Tibial artery (tissue), 4 donors: Measurements from ENCODE around the gene CCDC14.
"Not testable (repeated sequence)": the region's sequence is repeated elsewhere in the genome, so short reads cannot be mapped to it uniquely, and the experiment has no call there.

Source experiments
- DNase-seq, 2 donors: peaks; one replicate each; pipeline ENCODE4 v3.0.0-alpha.2; 2019
- H3K27ac ChIP-seq, 2 donors: fragments of 200-600 bp; sonication (generic) in 1 of 2; 1 replicate in 1 of 2; 2 replicates in 1 of 2; pipeline ENCODE4 v1.5.1; 2018 to 2019; ENCODE audit warnings: mild to moderate bottlenecking in 1 of 2
- H3K27me3 ChIP-seq, 2 donors: fragments of 200-600 bp; sonication (generic) in 1 of 2; one replicate each; pipeline versions ENCODE4 v1.5.1 to v1.6.0; 2016 to 2019
- H3K36me3 ChIP-seq, 3 donors: fragments of 200-600 bp; sonication (generic) in 2 of 3; one replicate each; pipeline ENCODE4 v1.5.1; 2016 to 2019; ENCODE audit warnings: mild to moderate bottlenecking in 2 of 3
- H3K4me1 ChIP-seq, 4 donors: fragments of 200-600 bp; sonication (generic) in 2 of 4; 1 replicate in 3 of 4; 2 replicates in 1 of 4; pipeline ENCODE4 v1.5.1; 2016 to 2019
- H3K4me3 ChIP-seq, 2 donors: fragments of 200-600 bp; sonication (generic) in 1 of 2; 1 replicate in 1 of 2; 2 replicates in 1 of 2; pipeline ENCODE4 v1.5.1; 2018 to 2019; ENCODE audit warnings: mild to moderate bottlenecking in 2 of 2
- H3K9me3 ChIP-seq, 3 donors: fragments of 200-600 bp; sonication (generic) in 1 of 3; one replicate each; pipeline ENCODE4 v1.5.1; 2016 to 2019
- intact Hi-C: fragments of 100-400 bp; cut with DNase I; formaldehyde crosslinking; loops from one replicate; pipeline ENCODE4 v1.15.0; 2023; ENCODE audit warnings: low total_unique reads
- TF ChIP-seq, protein P1 (sequence below), 2 experiments: fragments of 200-600 bp in 1 of 2; fragments of 450-650 bp in 1 of 2; IDR thresholded peaks; one replicate each; pipeline ENCODE4 v1.5.1; 2017 to 2019; ENCODE audit warnings: antibody characterized with exemption in 2 of 2, mild to moderate bottlenecking in 1 of 2, moderate library complexity in 1 of 2

CCDC14 gene, protein sequence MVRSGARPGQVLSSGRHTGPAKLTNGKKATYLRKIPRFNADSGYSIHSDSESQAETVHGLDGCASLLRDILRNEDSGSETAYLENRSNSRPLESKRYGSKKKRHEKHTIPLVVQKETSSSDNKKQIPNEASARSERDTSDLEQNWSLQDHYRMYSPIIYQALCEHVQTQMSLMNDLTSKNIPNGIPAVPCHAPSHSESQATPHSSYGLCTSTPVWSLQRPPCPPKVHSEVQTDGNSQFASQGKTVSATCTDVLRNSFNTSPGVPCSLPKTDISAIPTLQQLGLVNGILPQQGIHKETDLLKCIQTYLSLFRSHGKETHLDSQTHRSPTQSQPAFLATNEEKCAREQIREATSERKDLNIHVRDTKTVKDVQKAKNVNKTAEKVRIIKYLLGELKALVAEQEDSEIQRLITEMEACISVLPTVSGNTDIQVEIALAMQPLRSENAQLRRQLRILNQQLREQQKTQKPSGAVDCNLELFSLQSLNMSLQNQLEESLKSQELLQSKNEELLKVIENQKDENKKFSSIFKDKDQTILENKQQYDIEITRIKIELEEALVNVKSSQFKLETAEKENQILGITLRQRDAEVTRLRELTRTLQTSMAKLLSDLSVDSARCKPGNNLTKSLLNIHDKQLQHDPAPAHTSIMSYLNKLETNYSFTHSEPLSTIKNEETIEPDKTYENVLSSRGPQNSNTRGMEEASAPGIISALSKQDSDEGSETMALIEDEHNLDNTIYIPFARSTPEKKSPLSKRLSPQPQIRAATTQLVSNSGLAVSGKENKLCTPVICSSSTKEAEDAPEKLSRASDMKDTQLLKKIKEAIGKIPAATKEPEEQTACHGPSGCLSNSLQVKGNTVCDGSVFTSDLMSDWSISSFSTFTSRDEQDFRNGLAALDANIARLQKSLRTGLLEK

DNA sequence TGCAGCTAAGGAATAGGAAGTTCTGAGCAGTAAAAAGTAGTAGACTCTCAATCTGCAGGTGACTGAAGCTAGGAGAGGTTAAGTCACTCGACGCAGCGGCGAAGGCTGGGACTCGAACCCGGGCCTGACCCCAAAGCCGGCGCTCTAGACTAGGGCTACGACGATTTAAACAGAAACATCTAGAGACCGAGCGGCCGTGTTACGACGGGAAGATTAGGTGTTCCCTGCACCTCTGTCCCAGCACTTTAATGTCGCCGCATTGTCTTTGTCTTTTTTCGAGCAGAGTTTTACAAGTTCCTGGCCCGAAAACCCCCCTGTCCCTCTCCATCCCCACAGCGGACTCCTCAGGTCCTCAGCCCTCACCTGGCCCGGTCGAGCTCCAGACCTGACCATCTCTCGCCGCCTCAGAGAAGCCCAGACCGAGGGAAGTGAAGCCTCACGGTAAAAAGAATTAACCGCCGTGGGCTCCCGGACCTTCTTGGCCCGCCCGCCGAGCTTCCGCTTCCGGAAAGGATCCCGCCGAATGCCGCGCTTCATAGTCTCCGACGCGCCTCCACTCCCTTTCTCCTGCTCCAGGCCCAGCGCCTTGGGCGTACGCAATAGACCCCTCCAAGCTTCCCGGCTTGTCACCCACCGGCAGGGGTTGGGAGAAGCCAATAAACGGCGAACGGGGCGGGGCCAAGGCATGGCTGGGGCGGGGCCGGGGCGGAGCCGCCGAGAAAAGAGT is at the start of gene CCDC14:
Gene CCDC14 (minus strand): TSS at position 449 of the 727 bp plus-strand sequence. CDS start 56 bp downstream, at position 393.
- Histone ChIP-seq H3K4me1 (peaks cover 0 to 29% (median 6%) of the 10 kb centered on the region in 4 donors), H3K36me3 (no peaks in the 10 kb centered on the region), H3K27ac (peak within 1 kb of the TSS; percentile 83 to 88), H3K9me3 (no peaks in the 10 kb centered on the region), H3K27me3 (no peaks in the 10 kb centered on the region), H3K4me3 (peak within 1 kb of the TSS; percentile 71 to 88)
- intact Hi-C loops, result loop anchor here (10.0 kb wide), 1 partner anchor 216 kb away; no protein-coding TSS in a partner anchor
- peak; percentile 94 to 97 for DNase-seq
- TF ChIP-seq, protein P1, sequence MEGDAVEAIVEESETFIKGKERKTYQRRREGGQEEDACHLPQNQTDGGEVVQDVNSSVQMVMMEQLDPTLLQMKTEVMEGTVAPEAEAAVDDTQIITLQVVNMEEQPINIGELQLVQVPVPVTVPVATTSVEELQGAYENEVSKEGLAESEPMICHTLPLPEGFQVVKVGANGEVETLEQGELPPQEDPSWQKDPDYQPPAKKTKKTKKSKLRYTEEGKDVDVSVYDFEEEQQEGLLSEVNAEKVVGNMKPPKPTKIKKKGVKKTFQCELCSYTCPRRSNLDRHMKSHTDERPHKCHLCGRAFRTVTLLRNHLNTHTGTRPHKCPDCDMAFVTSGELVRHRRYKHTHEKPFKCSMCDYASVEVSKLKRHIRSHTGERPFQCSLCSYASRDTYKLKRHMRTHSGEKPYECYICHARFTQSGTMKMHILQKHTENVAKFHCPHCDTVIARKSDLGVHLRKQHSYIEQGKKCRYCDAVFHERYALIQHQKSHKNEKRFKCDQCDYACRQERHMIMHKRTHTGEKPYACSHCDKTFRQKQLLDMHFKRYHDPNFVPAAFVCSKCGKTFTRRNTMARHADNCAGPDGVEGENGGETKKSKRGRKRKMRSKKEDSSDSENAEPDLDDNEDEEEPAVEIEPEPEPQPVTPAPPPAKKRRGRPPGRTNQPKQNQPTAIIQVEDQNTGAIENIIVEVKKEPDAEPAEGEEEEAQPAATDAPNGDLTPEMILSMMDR (IDR thresholded peaks at IDR 0.05), result no peak

DNA sequence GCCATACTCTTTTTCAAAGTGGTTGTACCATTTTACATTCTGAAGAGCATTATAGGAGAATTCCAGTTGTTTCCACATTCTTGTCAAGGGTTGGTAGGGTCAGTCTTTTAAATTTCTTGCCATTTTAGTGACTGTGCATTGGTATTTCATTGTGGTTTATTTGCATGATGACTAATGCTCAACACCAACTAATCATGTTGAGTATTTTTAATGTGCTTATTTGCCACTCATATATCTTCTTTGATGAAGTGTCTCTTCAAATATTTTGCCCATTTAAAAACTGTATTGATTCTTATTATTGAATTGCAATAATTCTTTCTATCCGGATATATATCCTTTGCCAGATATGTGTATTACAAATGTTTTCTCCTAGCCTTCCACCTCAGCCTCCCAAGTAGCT is 47.3 kb upstream of the CCDC14 start:
- H3K36me3 ChIP-seq, intact Hi-C loops, H3K4me1 ChIP-seq, DNase-seq, H3K4me3 ChIP-seq, H3K9me3 ChIP-seq, H3K27me3 ChIP-seq, H3K27ac ChIP-seq: not testable (repeated sequence)

DNA sequence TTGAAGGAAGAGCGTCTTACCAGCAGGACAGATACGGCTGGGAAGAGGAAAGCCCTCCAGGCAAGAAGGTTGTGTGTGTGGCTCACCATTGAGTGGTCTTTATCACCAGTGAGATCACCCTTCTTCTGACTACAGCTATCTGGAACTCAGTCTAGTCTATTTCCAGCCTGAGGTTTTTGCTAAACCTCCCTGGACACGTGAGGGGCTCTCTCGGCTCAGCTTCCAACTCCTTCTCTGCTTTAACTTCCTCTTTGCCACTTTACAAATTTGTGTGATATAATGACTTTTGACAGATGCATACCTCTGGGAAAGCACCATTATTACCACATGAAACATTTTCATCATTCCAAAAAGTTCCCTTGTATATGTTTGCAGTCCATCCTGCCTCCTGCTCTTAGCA is 46.2 kb upstream of the CCDC14 start:
- no peak overlapping the region for H3K27ac ChIP-seq
- DNase-seq, result no peak
- H3K9me3 ChIP-seq, result no peaks in the 10 kb centered on the region
- H3K36me3 ChIP-seq, result no peaks in the 10 kb centered on the region
- TF ChIP-seq, protein P1 (IDR thresholded peaks at IDR 0.05), result no peak
- no peaks in the 10 kb centered on the region for H3K27me3 ChIP-seq
- intact Hi-C loops, result no loop called here
- peaks cover 0 to 18% (median 0%) of the 10 kb centered on the region in 4 donors for H3K4me1 ChIP-seq
- no peak overlapping the region for H3K4me3 ChIP-seq

DNA sequence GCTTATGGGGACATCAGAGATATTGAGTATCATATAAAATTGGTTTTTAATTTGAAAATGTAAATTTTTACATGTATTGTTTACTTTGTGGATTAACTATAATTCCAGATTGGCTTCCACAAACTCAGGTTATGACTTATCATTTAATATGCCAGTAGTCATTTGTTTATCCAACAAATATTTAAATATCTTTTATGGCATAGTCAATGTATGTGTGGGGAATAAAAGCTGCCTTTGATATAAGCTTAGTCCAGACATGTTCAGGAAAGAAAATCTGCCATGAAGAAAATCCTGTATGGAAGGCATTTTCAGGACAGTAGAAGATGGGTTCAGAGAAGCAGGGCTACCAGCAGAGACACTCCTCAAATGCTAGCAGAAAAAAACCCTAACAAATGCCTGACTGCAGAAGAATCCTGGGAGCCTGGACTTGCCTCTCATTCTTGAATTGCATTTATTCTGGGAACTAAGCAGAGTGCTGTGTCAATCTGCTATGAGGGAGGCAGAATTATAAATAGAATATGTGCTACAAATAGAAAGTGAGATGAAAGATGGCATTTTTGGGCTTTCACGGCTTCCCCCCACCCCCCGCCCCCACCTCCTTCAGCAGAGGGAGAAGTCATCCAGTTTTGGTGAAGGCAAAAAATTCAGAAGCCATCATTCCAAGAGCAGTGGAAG is 41.5 kb upstream of the CCDC14 start:
- H3K27me3 ChIP-seq, H3K36me3 ChIP-seq, H3K4me3 ChIP-seq, H3K9me3 ChIP-seq, intact Hi-C loops, DNase-seq: not testable (repeated sequence)
- peaks cover 0 to 39% (median 0%) of the 10 kb centered on the region in 4 donors for H3K4me1 ChIP-seq
- H3K27ac ChIP-seq, result peak overlapping the region in 1 of 2 donors; percentile 3

DNA sequence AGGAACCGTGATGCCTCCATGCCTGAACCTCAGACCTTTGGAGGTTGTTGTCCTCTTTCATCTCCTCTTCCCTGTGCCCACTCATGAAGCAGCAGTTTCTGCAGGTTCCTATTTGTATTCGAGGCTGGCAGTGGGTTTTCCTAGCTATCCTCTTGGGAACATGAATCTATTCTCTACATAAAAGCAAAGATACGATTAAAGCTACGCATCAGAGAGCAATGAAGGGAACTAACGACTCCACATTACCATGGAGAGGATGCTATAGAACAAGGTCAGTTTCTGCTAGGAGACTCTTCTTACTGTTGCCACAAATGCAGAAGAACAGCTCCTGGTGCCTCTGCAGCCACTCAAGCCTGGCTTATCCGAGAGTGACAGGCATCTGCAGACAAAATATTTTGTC is 40.3 kb upstream of the CCDC14 start:
- H3K27ac ChIP-seq, DNase-seq, H3K36me3 ChIP-seq, intact Hi-C loops, H3K4me3 ChIP-seq, H3K27me3 ChIP-seq, H3K9me3 ChIP-seq: not testable (repeated sequence)
- peaks cover 0 to 36% (median 4%) of the 10 kb centered on the region in 4 donors for H3K4me1 ChIP-seq

DNA sequence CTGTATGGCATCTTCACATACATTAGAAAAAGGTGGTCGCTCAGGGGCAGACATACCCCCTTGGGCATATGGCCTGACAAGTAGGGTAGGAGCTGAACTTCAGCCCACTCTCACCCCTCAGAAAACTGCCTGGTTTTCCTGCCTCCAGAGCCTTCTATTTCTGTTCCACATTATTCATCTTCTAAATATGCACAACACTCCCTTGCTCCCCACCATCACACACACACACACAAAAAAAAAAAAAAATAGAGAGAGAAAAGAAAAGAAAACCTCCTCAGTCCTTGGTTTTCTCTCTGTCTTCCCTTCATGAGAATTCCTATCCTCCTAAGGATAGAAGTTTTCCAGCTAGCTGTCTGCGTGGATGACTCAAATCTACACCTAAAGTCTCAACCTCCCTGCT is 36.5 kb upstream of the CCDC14 start:
- TF ChIP-seq, protein P1 (IDR thresholded peaks at IDR 0.05), result no peak
- Histone ChIP-seq H3K36me3 (no peaks in the 10 kb centered on the region), H3K27ac (peak overlapping the region; percentile 59 to 73), H3K4me3 (no peak overlapping the region), H3K27me3 (no peaks in the 10 kb centered on the region), H3K9me3 (no peaks in the 10 kb centered on the region), H3K4me1 (peaks cover 0 to 30% (median 4%) of the 10 kb centered on the region in 4 donors)
- no peak for DNase-seq
- intact Hi-C loops, result no loop called here
